GM21526 (cell line): ENCODE results near the gene FDX1.

Source experiments
- ATAC-seq: cut with Tn5 transposase; IDR thresholded peaks from one replicate; pipeline ENCODE4 v1.9.1; 2021; ENCODE audit warnings: moderate library complexity; ENCODE audit not compliant: unreplicated experiment, low FRiP score

The FDX1 gene

GRCh38 chr11:110455718-110456117, 26.0 kb downstream of the FDX1 start:
- ATAC-seq = no peak

DNA sequence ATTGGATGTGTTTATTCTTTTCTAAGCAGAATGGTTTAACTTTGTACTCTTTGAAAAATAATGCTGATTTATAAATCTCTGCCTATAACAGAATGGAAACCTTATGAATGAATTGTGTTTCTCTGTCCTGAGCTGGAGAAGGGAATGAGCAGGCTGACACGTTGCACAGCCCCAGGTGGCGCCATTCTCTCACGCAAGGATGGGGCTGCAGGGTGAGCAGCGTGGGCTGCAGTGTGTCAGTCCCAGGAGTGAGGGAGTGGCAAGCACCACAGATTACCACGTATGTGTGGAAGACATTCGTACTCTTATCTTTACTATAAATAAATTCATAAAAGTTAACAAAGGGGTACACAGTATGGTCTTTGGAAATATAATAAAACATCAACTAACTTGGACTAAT, 33.4 kb downstream of the FDX1 start:
- no peak for ATAC-seq

GRCh38 chr11:110465231-110465630, 35.5 kb downstream of the FDX1 start:
- ATAC-seq = no peak

DNA sequence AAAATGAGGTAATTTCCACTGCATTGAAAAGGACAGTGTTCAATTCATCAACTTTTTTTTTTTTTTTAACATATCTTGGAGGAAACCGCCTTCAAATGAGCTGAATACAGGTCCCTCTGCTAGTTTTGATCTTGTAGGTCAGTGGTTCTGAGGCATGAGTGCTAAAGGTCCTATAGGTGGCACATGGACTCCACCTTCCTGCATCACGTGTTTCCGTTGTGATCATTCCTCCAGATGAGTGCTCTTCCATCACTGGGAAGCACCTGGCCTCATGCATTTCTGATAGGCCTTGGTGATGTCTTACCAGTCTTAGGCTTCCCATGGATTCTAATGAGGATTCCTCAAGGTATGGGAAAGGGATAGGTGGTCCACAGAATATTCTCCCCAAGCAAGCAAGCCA, 37.8 kb downstream of the FDX1 start:
- no peak for ATAC-seq

GRCh38 chr11:110468121-110468520, 38.4 kb downstream of the FDX1 start:
- no peak for ATAC-seq

DNA sequence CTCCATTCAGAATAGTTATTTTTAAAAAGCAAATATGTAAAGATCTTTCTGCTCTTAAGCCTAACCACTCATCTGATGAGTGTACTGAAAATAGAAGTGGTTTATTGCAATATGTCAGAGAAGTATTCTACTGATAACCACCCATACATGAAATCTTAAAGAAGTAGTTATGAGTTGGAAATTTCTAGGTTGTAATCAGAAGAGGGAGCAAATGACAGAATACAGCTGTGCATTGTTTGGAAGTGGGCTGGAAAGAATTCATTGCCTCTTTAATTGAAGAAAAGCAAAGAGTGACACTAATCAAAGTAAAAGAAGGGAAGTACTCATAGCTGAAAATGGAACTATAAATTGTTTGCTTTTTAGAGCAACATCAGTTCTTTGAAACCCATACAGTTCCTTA, 39.4 kb downstream of the FDX1 start:
- no peak for ATAC-seq

- ATAC-seq = no peak
Measured at GRCh38 chr11:110470716-110471115, 41.0 kb downstream of the FDX1 start.

GRCh38 chr11:110471371-110471770, 41.6 kb downstream of the FDX1 start:
- no peak for ATAC-seq

- no peak for ATAC-seq
Measured at GRCh38 chr11:110472858-110473257, 43.1 kb downstream of the FDX1 start.

- ATAC-seq = no peak
Measured at GRCh38 chr11:110473706-110474105, 44.0 kb downstream of the FDX1 start.

DNA sequence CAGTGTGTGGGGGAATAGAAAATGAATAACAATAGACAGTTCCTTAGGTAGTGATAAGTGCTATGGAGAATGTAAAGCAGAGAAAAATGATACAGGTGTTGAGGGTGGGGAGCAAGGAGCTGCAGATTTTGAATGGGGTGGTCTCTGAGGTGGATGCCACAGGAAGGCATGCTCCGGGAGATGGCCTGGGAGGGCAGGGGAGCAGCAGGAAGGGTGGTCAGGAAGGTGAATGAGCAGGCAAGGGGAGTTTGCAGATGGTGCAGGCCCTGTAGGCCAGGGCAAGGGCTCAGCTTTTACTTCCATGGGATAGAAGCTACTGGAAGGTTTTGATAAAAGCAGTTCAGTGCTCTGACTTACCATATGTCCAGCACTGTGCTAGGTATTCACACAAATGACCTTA, 44.8 kb downstream of the FDX1 start:
- ATAC-seq = no peak

- ATAC-seq = no peak
Measured at GRCh38 chr11:110475671-110476070, 45.9 kb downstream of the FDX1 start.

DNA sequence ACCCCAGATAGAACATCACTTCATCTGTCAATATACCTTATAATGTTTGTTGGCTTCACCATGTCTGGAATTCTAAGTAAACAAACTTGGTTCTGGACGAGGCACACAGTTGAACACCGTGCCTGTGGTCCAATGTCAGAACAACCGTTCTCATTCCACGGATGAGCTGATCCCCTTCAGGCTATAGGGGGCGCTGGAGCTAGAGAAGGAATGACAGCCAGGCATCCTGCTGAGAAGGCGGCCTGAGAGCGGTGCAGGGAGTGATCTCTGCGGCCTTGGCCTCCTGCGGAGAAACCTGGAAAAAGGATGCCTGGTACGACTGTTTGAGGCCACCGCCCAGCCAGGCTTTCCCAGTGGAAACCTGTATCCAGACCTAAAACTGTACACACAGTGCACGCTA, 48.7 kb downstream of the FDX1 start:
- no peak for ATAC-seq

- no peak for ATAC-seq
Measured at GRCh38 chr11:110479108-110480101, 49.7 kb downstream of the FDX1 start.

- ATAC-seq = no peak
Measured at GRCh38 chr11:110481523-110481922, 51.8 kb downstream of the FDX1 start.

DNA sequence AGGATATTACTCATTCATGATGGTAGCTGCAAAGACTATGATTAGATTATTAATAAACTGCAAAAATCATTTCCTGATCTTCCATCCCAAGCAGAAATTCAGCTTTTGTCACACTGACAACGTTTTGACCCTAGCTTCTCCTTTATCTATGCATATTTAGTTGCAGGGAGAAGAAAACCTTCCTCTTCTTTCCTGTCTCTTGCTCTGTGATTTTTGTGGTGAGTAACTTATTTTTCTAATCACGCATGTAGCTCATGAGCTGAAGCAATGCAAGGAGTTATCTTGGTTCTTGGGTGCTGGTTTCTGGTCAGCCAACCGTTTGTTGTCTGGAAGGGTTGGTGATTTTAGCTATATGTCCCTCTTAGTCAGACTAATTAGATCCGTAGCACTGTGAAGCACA, 56.4 kb downstream of the FDX1 start:
- ATAC-seq = no peak

- no peak for ATAC-seq
Measured at GRCh38 chr11:110488446-110488845, 58.7 kb downstream of the FDX1 start.

DNA sequence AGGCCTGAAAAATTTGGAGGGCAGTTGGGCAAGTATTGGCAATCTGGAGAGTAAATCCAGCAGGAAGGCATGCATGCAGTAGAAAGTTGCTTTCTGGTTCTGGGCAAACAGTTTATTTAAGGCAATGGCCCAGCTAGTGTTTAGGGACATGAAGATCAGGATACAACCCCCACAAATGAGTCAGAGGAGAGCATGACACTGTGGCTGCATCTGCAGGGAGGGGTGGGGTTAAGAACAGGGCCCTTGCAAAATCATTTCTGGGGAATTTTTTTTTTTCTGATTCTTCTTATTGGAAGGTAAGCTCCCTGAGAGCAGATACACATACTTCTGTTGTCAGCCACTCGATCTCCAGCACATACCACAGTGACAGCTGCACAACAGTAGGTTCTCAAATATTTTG, 61.1 kb downstream of the FDX1 start:
- ATAC-seq = no peak

DNA sequence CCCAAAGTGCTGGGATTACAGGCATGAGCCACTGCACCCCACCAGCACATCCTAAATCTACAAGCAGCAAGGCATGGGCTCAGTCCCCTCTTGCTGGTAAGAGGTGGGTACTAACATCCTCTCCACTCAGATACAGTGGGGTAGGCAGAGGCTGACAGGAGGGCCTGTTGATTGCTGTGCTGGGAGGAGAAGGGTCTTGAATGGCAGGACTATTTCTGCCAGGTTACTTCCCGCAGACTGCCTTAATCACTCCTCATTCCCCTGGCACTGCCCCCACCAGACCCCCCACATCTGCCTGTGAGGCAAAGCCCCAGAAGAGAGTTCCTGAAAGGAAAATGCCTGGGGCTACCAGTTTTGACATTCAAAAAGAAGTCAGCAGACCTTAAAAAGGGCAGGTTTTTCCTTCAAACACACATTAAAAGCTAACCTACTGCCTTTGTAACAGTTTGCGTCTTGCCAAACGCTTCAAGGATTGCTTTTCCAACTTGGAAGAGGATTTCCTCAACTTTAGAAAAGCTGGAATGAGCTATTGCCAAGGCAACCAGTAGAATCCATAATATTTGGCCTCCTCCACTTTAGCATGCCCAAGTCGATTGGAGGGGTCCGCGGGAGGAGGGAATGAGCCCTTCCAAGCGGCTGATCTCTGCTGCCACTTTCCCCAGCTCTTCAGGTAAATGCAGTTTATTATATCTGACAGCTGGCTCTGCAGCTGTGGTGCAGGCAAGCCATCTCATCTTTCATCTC, 62.0 kb downstream of the FDX1 start:
- no peak for ATAC-seq

GRCh38 chr11:110492321-110492685, 62.6 kb downstream of the FDX1 start:
- no peak for ATAC-seq

GRCh38 chr11:110493346-110493745, 63.6 kb downstream of the FDX1 start:
- no peak for ATAC-seq
